HG03520 (cell line): Measurements from ENCODE around the gene TDRD9.

Experiments
- ATAC-seq: cut with Tn5 transposase; IDR thresholded peaks from one replicate; pipeline ENCODE4 v1.9.1; 2021; ENCODE audit warnings: mild to moderate bottlenecking, moderate library complexity; ENCODE audit not compliant: unreplicated experiment

TDRD9 gene

GRCh38 chr14:104020471-104020870 is 92.2 kb downstream of the TDRD9 start:
- ATAC-seq: no peak

GRCh38 chr14:104023325-104024055 is 95.2 kb downstream of the TDRD9 start:
- no peak for ATAC-seq

GRCh38 chr14:104025534-104025933 is 97.3 kb downstream of the TDRD9 start:
- ATAC-seq: no peak

GRCh38 chr14:104026024-104026423 is 97.8 kb downstream of the TDRD9 start:
- no peak for ATAC-seq

GRCh38 chr14:104030958-104031357 is 102.7 kb downstream of the TDRD9 start:
- ATAC-seq: no peak

- ATAC-seq: no peak
These were observed 103.1 kb downstream of the TDRD9 start for GRCh38 chr14:104031384-104031783.

- no peak for ATAC-seq
These were observed 106.9 kb downstream of the TDRD9 start for GRCh38 chr14:104034976-104035699.

- ATAC-seq: no peak
These were observed 108.0 kb downstream of the TDRD9 start for GRCh38 chr14:104036212-104036611.

- no peak for ATAC-seq
These were observed 108.8 kb downstream of the TDRD9 start for GRCh38 chr14:104037074-104037473.

- ATAC-seq: no peak
These were observed 109.6 kb downstream of the TDRD9 start for GRCh38 chr14:104037903-104038302.

- no peak for ATAC-seq
These were observed 111.0 kb downstream of the TDRD9 start for GRCh38 chr14:104039214-104039613.

GRCh38 chr14:104040539-104040938 is 112.3 kb downstream of the TDRD9 start:
- no peak for ATAC-seq

GRCh38 chr14:104041430-104042104 is 113.3 kb downstream of the TDRD9 start:
- no peak for ATAC-seq

GRCh38 chr14:104044016-104044415 is 115.8 kb downstream of the TDRD9 start:
- no peak for ATAC-seq

- ATAC-seq: no peak
These were observed 119.5 kb downstream of the TDRD9 start for GRCh38 chr14:104047761-104048160.

GRCh38 chr14:104048758-104049507 is 120.7 kb downstream of the TDRD9 start:
- ATAC-seq: no peak

- no peak for ATAC-seq
These were observed 121.5 kb downstream of the TDRD9 start for GRCh38 chr14:104049576-104050240.

- no peak for ATAC-seq
These were observed 123.0 kb downstream of the TDRD9 start for GRCh38 chr14:104051092-104051813.

- ATAC-seq: no peak
These were observed 126.1 kb downstream of the TDRD9 start for GRCh38 chr14:104054222-104054905.
